Esophagus muscularis mucosa (tissue), 4 donors: ENCODE data around the gene PCDHB12. TPM values are rescaled to one million over a fixed set of nuclear protein-coding genes. Genes with fewer than 3 reads are reported as not detected.

Experiments
- total RNA-seq, 4 donors: library from RNA; depleted of rRNA; stranded (reverse); fragments of >200 nt; gene quantifications; one replicate each; pipeline versions ENCODE4 v1.1.0 to v1.2.1, GENCODE V29; 2016

The PCDHB12 gene
- total RNA-seq, 4 donors from 2014 or later = 2.2 to 4.3 (median 2.9) TPM

Other genes with a start within 250 kb of the PCDHB12 start
- gene PCDHAC2, start 242.2 kb upstream of the PCDHB12 start, total RNA-seq = 10 to 100 TPM in 3 of 4 donors, 1 to 10 TPM in 1; 8.8 to 26.6 (median 18.0) TPM
- gene PCDHB1, start 157.3 kb upstream of the PCDHB12 start, total RNA-seq = not detected
- 1 to 10 TPM; 2.1 to 3.2 (median 2.8) TPM for gene PCDHB2, start 114.1 kb upstream of the PCDHB12 start, total RNA-seq
- gene PCDHB3, start 108.2 kb upstream of the PCDHB12 start, total RNA-seq = 1 to 10 TPM in 3 of 4 donors, under 1 TPM in 1; 0.83 to 2.3 (median 1.2) TPM
- 1 to 10 TPM; 1.2 to 5.1 (median 3.8) TPM for gene PCDHB4, start 86.9 kb upstream of the PCDHB12 start, total RNA-seq
- 1 to 10 TPM; 3.6 to 7.4 (median 4.0) TPM for gene PCDHB5, start 73.5 kb upstream of the PCDHB12 start, total RNA-seq
- 1 to 10 TPM in 1 of 4 donors, under 1 TPM in 3; 0.46 to 1.1 (median 0.83) TPM for gene PCDHB6, start 58.7 kb upstream of the PCDHB12 start, total RNA-seq
- 1 to 10 TPM; 1.1 to 2.9 (median 2.5) TPM for gene PCDHB7, start 36.1 kb upstream of the PCDHB12 start, total RNA-seq
- gene PCDHB8, start 30.9 kb upstream of the PCDHB12 start, total RNA-seq = 1 to 10 TPM in 1 of 4 donors, under 1 TPM in 3; 0.33 to 2.0 (median 0.87) TPM
- 1 to 10 TPM; 3.3 to 5.6 (median 3.9) TPM for gene PCDHB16, start 26.3 kb upstream of the PCDHB12 start, total RNA-seq
- 1 to 10 TPM; 1.5 to 2.9 (median 2.2) TPM for gene PCDHB9, start 21.6 kb upstream of the PCDHB12 start, total RNA-seq
- 1 to 10 TPM; 3.3 to 7.9 (median 4.9) TPM for gene PCDHB10, start 16.4 kb upstream of the PCDHB12 start, total RNA-seq
- 1 to 10 TPM; 1.7 to 4.6 (median 2.9) TPM for gene PCDHB11, start 9.1 kb upstream of the PCDHB12 start, total RNA-seq
- 1 to 10 TPM; 4.3 to 8.1 (median 5.6) TPM for gene PCDHB13, start 5.2 kb downstream of the PCDHB12 start, total RNA-seq
- gene PCDHB14, start 14.6 kb downstream of the PCDHB12 start, total RNA-seq = 1 to 10 TPM; 6.8 to 9.9 (median 8.3) TPM
- 1 to 10 TPM; 4.0 to 7.0 (median 4.5) TPM for gene PCDHB15, start 36.7 kb downstream of the PCDHB12 start, total RNA-seq
- gene SLC25A2, start 95.3 kb downstream of the PCDHB12 start, total RNA-seq = under 1 TPM in 2 of 4 donors, not detected in 2; 0.23 to 0.65 TPM
- 10 to 100 TPM; 44.0 to 65.9 (median 59.1) TPM for gene TAF7, start 112.1 kb downstream of the PCDHB12 start, total RNA-seq
- 1 to 10 TPM in 1 of 4 donors, under 1 TPM in 3; 0.45 to 1.2 (median 0.76) TPM for gene PCDHGA1, start 121.8 kb downstream of the PCDHB12 start, total RNA-seq
- gene PCDHGA2, start 130.0 kb downstream of the PCDHB12 start, total RNA-seq = 1 to 10 TPM; 2.5 to 5.4 (median 4.0) TPM
- gene PCDHGA3, start 135.1 kb downstream of the PCDHB12 start, total RNA-seq = 1 to 10 TPM; 1.7 to 2.6 (median 1.8) TPM
- 1 to 10 TPM; 2.7 to 5.1 (median 3.0) TPM for gene PCDHGB1, start 141.4 kb downstream of the PCDHB12 start, total RNA-seq
- gene PCDHGA4, start 146.3 kb downstream of the PCDHB12 start, total RNA-seq = 1 to 10 TPM; 3.6 to 7.9 (median 4.6) TPM
- gene PCDHGB2, start 151.3 kb downstream of the PCDHB12 start, total RNA-seq = 1 to 10 TPM; 3.2 to 5.7 (median 4.1) TPM
- gene PCDHGA5, start 155.4 kb downstream of the PCDHB12 start, total RNA-seq = 1 to 10 TPM; 2.6 to 5.4 (median 4.7) TPM
- gene PCDHGB3, start 161.5 kb downstream of the PCDHB12 start, total RNA-seq = 1 to 10 TPM; 2.5 to 7.5 (median 3.8) TPM
- gene PCDHGA6, start 165.2 kb downstream of the PCDHB12 start, total RNA-seq = 1 to 10 TPM; 4.1 to 7.1 (median 5.9) TPM
- 1 to 10 TPM; 4.3 to 9.1 (median 6.4) TPM for gene PCDHGA7, start 174.0 kb downstream of the PCDHB12 start, total RNA-seq
- gene PCDHGB4, start 179.0 kb downstream of the PCDHB12 start, total RNA-seq = 1 to 10 TPM; 3.8 to 5.5 (median 4.6) TPM
- 1 to 10 TPM; 1.7 to 5.8 (median 3.3) TPM for gene PCDHGA8, start 183.9 kb downstream of the PCDHB12 start, total RNA-seq
- 1 to 10 TPM; 4.8 to 10.0 (median 7.8) TPM for gene PCDHGB5, start 189.2 kb downstream of the PCDHB12 start, total RNA-seq
- 1 to 10 TPM; 3.3 to 8.7 (median 4.9) TPM for gene PCDHGA9, start 194.1 kb downstream of the PCDHB12 start, total RNA-seq
- 1 to 10 TPM; 6.2 to 8.4 (median 7.4) TPM for gene PCDHGB6, start 199.3 kb downstream of the PCDHB12 start, total RNA-seq
- 1 to 10 TPM; 2.3 to 6.2 (median 4.3) TPM for gene PCDHGA10, start 204.3 kb downstream of the PCDHB12 start, total RNA-seq
- gene PCDHGB7, start 209.0 kb downstream of the PCDHB12 start, total RNA-seq = 10 to 100 TPM; 13.9 to 18.0 (median 14.4) TPM
- 1 to 10 TPM; 3.0 to 5.8 (median 4.5) TPM for gene PCDHGA11, start 212.3 kb downstream of the PCDHB12 start, total RNA-seq
- gene PCDHGA12, start 221.8 kb downstream of the PCDHB12 start, total RNA-seq = 10 to 100 TPM in 3 of 4 donors, 1 to 10 TPM in 1; 7.6 to 13.7 (median 11.6) TPM